MM.1S (cell line): ENCODE results near the gene KMT2E.

ENCODE experiments used
- DNase-seq: peaks from one replicate; pipeline ENCODE4 v3.0.0-alpha.2; 2015
- H2AFZ ChIP-seq: fragments of 300-600 bp; sonication (generic); 2 replicates; pipeline ENCODE4 v1.6.0; 2016; ENCODE audit warnings: antibody characterized with exemption, low read length
- H3F3A ChIP-seq: fragments of 300-600 bp; sonication (generic); 2 replicates; pipeline ENCODE4 v1.6.1; 2016; ENCODE audit warnings: mild to moderate bottlenecking, antibody characterized with exemption, low read length, moderate library complexity, mixed read lengths; ENCODE audit not compliant: insufficient read depth
- H3K27ac ChIP-seq: fragments of 300-600 bp; sonication (generic); 2 replicates; pipeline ENCODE4 v1.5.1; 2016; ENCODE audit warnings: mild to moderate bottlenecking, low read length
- H3K27me3 ChIP-seq: fragments of 300-600 bp; sonication (generic); replicated peaks from 2 replicates; pipeline ENCODE4 v1.6.0; 2016; ENCODE audit warnings: low read length; ENCODE audit not compliant: insufficient read depth
- H3K36me3 ChIP-seq: fragments of 300-600 bp; sonication (generic); replicated peaks from 2 replicates; pipeline ENCODE4 v1.6.1; 2016; ENCODE audit warnings: mild to moderate bottlenecking, low read length, mixed read lengths; ENCODE audit not compliant: insufficient read depth
- H3K4me1 ChIP-seq: fragments of 300-600 bp; sonication (generic); 2 replicates; pipeline ENCODE4 v1.6.1; 2016; ENCODE audit warnings: low read length, mixed read lengths
- H3K4me2 ChIP-seq: fragments of 300-600 bp; sonication (generic); 2 replicates; pipeline ENCODE4 v1.6.0; 2016; ENCODE audit warnings: low read depth, low read length
- H3K4me3 ChIP-seq: fragments of 300-600 bp; sonication (generic); 2 replicates; pipeline ENCODE4 v1.5.1; 2016; ENCODE audit warnings: low read length, mixed read lengths
- H3K79me2 ChIP-seq: fragments of 300-600 bp; sonication (generic); 2 replicates; pipeline ENCODE4 v1.6.1; 2016; ENCODE audit warnings: mixed run types, low read length, mixed read lengths
- H3K9ac ChIP-seq: fragments of 300-600 bp; sonication (generic); 2 replicates; pipeline ENCODE4 v1.6.1; 2016; ENCODE audit warnings: low read length, mixed read lengths
- H3K9me2 ChIP-seq: fragments of 300-600 bp; sonication (generic); replicated peaks from 2 replicates; pipeline ENCODE4 v1.6.1; 2016; ENCODE audit warnings: mild to moderate bottlenecking, low read length, mixed read lengths; ENCODE audit not compliant: insufficient read depth
- H3K9me3 ChIP-seq: fragments of 300-600 bp; sonication (generic); replicated peaks from 2 replicates; pipeline ENCODE4 v1.6.1; 2016; ENCODE audit warnings: mild to moderate bottlenecking, low read length, mixed read lengths; ENCODE audit not compliant: insufficient read depth
- H4K20me1 ChIP-seq: fragments of 300-600 bp; sonication (generic); 2 replicates; pipeline ENCODE4 v1.6.1; 2016; ENCODE audit warnings: mild to moderate bottlenecking, low read length, moderate library complexity, mixed read lengths; ENCODE audit not compliant: insufficient read depth
- CTCF ChIP-seq: fragments of 300-600 bp; sonication (generic); IDR thresholded peaks from 2 replicates; pipeline ENCODE4 v1.5.1; 2016; ENCODE audit warnings: antibody characterized with exemption, low read length, mixed read lengths
- EZH2 ChIP-seq: fragments of 300-600 bp; sonication (generic); optimal IDR thresholded peaks from 2 replicates; pipeline ENCODE3; 2017; ENCODE audit warnings: low read depth, mild to moderate bottlenecking, antibody characterized with exemption, low read length, mixed read lengths
- EZH2phosphoT487 ChIP-seq: fragments of 300-600 bp; sonication (generic); IDR thresholded peaks from 2 replicates; pipeline ENCODE4 v1.6.1; 2018; ENCODE audit warnings: antibody characterized with exemption, low read length

Gene KMT2E

DNA sequence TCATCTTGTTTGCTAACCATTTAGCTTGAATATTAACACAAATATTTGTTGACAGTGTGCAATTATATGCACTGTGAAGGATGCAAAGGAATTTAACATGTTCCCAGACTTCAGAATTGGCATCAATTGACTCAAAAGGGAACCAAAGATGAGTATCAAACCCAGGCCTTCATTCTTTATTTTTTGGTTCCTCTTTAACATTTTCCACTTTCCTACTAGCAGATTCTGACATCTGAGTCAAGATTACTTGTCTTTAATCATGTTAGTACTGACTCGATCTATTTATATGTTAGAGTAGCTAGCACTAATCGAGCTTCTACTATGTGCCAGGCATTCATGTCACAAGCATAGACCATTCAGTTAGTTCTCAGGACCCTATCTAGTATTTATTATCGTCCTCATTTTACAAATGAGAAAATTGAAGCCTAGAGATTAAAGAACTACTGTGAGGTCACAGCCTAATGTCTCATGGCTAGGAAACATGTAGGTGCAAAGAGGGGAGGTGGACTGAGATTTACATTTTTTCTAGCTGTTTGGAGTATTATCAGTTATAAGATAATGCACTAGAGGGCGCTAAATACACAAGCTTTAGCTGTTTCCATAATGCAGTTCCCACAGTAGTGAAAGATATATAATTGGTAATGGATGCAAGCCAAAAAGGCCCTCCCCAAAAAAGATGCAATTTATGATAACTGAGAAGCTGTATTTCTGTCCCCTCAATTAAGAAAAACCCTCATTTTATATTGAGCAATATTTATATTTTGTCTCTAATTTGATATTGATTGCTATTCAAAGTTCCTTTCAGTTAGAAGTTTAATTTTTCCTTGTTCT is 32.9 kb upstream of the KMT2E start:
- DNase-seq: peak; percentile 79
- H3K27me3 ChIP-seq: no peaks in the 10 kb centered on the region
- peak overlapping the region; percentile 89; the same call in 1 of the 2 replicates for H3K9ac ChIP-seq
- no peaks in the 10 kb centered on the region for H4K20me1 ChIP-seq
- H3K36me3 ChIP-seq: no peaks in the 10 kb centered on the region
- peaks cover 49% of the 10 kb centered on the region for H3F3A ChIP-seq
- peak overlapping the region; percentile 87; the same call in 1 of the 2 replicates for H3K27ac ChIP-seq
- peaks cover 19% of the 10 kb centered on the region; the same call in 1 of the 2 replicates for H3K79me2 ChIP-seq
- no peaks in the 10 kb centered on the region for H3K9me2 ChIP-seq
- no peak overlapping the region for H2AFZ ChIP-seq
- H3K9me3 ChIP-seq: no peaks in the 10 kb centered on the region
- peaks cover 24% of the 10 kb centered on the region for H3K4me1 ChIP-seq
- peak overlapping the region; percentile 97 for H3K4me2 ChIP-seq
- TF ChIP-seq EZH2 (no peak), CTCF (peak; percentile 73), EZH2phosphoT487 (no peak)
- H3K4me3 ChIP-seq: no peak overlapping the region

GRCh38 chr7:104981672-104982037 is 32.4 kb upstream of the KMT2E start:
- H2AFZ ChIP-seq: no peak overlapping the region
- no peaks in the 10 kb centered on the region for H3K9me2 ChIP-seq
- H3K4me2 ChIP-seq: peak overlapping the region; percentile 97
- peaks cover 54% of the 10 kb centered on the region for H3F3A ChIP-seq
- no peaks in the 10 kb centered on the region for H3K36me3 ChIP-seq
- no peak for TF ChIP-seq EZH2phosphoT487
- no peak for TF ChIP-seq EZH2
- no peak for TF ChIP-seq CTCF
- H3K9ac ChIP-seq: peak overlapping the region; percentile 89
- peak overlapping the region; percentile 87 for H3K27ac ChIP-seq
- H3K9me3 ChIP-seq: no peaks in the 10 kb centered on the region
- DNase-seq: no peak
- no peaks in the 10 kb centered on the region for H4K20me1 ChIP-seq
- peak overlapping the region; percentile 61 for H3K4me3 ChIP-seq
- H3K27me3 ChIP-seq: no peaks in the 10 kb centered on the region
- H3K4me1 ChIP-seq: peaks cover 24% of the 10 kb centered on the region
- peaks cover 19% of the 10 kb centered on the region for H3K79me2 ChIP-seq

DNA sequence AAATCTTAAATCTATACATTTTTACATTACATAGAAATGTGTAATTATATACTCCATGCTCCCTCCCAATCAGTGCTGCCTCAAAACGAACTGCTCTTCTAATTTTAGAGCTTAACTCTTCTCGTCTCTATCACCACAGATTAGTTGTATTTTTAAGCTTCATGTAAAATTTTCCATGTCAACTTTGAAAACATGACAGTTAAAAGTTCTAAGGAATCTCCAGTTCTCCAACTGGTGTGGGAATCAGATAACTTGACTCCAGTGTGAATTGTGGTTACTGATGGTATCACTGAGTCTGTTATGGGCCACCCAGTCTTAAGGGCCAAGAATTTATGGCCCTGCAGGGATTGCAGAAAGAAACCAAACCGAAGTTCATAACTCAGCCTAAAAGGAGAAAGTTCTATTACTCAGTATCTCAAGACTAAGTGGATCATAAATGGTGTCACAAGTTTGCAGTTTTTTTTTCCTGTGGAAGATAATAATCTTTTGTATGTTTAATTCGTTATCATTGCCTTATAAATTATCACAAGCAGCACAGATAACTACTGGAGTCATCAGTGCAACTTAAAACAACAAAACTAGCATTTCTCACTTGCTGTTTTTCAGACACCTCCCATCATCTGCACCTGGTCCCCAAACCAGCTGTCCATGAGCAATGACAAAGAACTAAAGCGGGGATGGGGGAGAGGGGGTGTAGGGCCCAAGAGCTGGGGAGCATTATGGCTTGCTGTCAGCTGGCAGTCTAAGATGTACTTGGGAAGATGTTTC is 31.5 kb upstream of the KMT2E start:
- peak; percentile 74 for DNase-seq
- Histone ChIP-seq H4K20me1 (no peaks in the 10 kb centered on the region), H3K9me3 (no peaks in the 10 kb centered on the region), H2AFZ (no peak overlapping the region), H3K27ac (peak overlapping the region; percentile 87), H3K4me1 (peaks cover 24% of the 10 kb centered on the region), H3K36me3 (no peaks in the 10 kb centered on the region), H3F3A (peaks cover 58% of the 10 kb centered on the region), H3K4me3 (peak overlapping the region; percentile 61), H3K79me2 (peaks cover 19% of the 10 kb centered on the region), H3K4me2 (peak overlapping the region; percentile 97), H3K9ac (peak overlapping the region; percentile 89), H3K27me3 (no peaks in the 10 kb centered on the region), H3K9me2 (no peaks in the 10 kb centered on the region)
- TF ChIP-seq CTCF: no peak
